Measurements from ENCODE around the gene KRTAP10-7. TPM values are rescaled to one million over a fixed set of nuclear protein-coding genes. Genes with fewer than 3 reads are reported as not detected.

Gene KRTAP10-7
- total RNA-seq, 2 donors from 2014 or later, result not detected

Other genes starting within 250 kb of the KRTAP10-7 start
- gene TRPM2, start 247.0 kb upstream of the KRTAP10-7 start, total RNA-seq, result 10 to 100 TPM; 10.4 to 12.9 TPM
- gene LRRC3, start 145.1 kb upstream of the KRTAP10-7 start, total RNA-seq, result 1 to 10 TPM; 6.5 to 8.3 TPM
- not detected for gene KRTAP10-1, start 60.4 kb upstream of the KRTAP10-7 start, total RNA-seq
- not detected for gene KRTAP10-2, start 49.1 kb upstream of the KRTAP10-7 start, total RNA-seq
- not detected for gene KRTAP10-3, start 41.8 kb upstream of the KRTAP10-7 start, total RNA-seq
- gene KRTAP10-4, start 26.9 kb upstream of the KRTAP10-7 start, total RNA-seq, result not detected
- gene KRTAP10-5, start 20.0 kb upstream of the KRTAP10-7 start, total RNA-seq, result not detected
- not detected for gene KRTAP10-6, start 8.1 kb upstream of the KRTAP10-7 start, total RNA-seq
- gene KRTAP10-8, start 11.5 kb downstream of the KRTAP10-7 start, total RNA-seq, result not detected
- not detected for gene KRTAP10-9, start 26.5 kb downstream of the KRTAP10-7 start, total RNA-seq
- gene KRTAP10-10, start 36.8 kb downstream of the KRTAP10-7 start, total RNA-seq, result not detected
- gene KRTAP10-11, start 45.8 kb downstream of the KRTAP10-7 start, total RNA-seq, result not detected
- gene KRTAP12-4, start 54.1 kb downstream of the KRTAP10-7 start, total RNA-seq, result not detected
- gene KRTAP12-3, start 57.3 kb downstream of the KRTAP10-7 start, total RNA-seq, result not detected
- gene KRTAP12-2, start 66.3 kb downstream of the KRTAP10-7 start, total RNA-seq, result not detected
- gene KRTAP12-1, start 81.6 kb downstream of the KRTAP10-7 start, total RNA-seq, result not detected
- not detected for gene KRTAP10-12, start 96.6 kb downstream of the KRTAP10-7 start, total RNA-seq
- gene TSPEAR, start 111.0 kb downstream of the KRTAP10-7 start, total RNA-seq, result not detected
- 100 to 1,000 TPM in 1 of 2 donors, 10 to 100 TPM in 1; 67.7 to 138 TPM for gene UBE2G2, start 201.2 kb downstream of the KRTAP10-7 start, total RNA-seq
- 10 to 100 TPM; 66.5 to 66.9 TPM for gene SUMO3, start 217.5 kb downstream of the KRTAP10-7 start, total RNA-seq